DOHH2 (cell line): Measurements from ENCODE around the gene MT4.

Source experiments
- H3F3A ChIP-seq: fragments of 200-600 bp; sonication (generic), shearing (Covaris generic); 2 replicates; pipeline ENCODE4 v1.6.0; 2016; ENCODE audit warnings: antibody characterized with exemption, mild to moderate bottlenecking; ENCODE audit not compliant: control insufficient read depth, insufficient read depth
- H3K27ac ChIP-seq: fragments of 200-600 bp; sonication (generic); 2 replicates; pipeline ENCODE4 v1.5.1; 2014; ENCODE audit warnings: low read depth, mild to moderate bottlenecking, low read length, moderate library complexity
- H3K27me3 ChIP-seq: fragments of 200-600 bp; sonication (generic); 2 replicates; pipeline ENCODE4 v1.6.1; 2014; ENCODE audit warnings: mild to moderate bottlenecking, low read length, mixed read lengths; ENCODE audit not compliant: control insufficient read depth
- H3K36me3 ChIP-seq: fragments of 200-600 bp; sonication (generic); 2 replicates; pipeline ENCODE4 v1.6.1; 2014; ENCODE audit warnings: mild to moderate bottlenecking, low read length, moderate library complexity, mixed read lengths; ENCODE audit not compliant: control insufficient read depth
- H3K4me1 ChIP-seq: fragments of 200-600 bp; sonication (generic); 2 replicates; pipeline ENCODE4 v1.6.1; 2014; ENCODE audit warnings: mild to moderate bottlenecking, low read length, mixed read lengths; ENCODE audit not compliant: control insufficient read depth
- H3K4me2 ChIP-seq: fragments of 200-600 bp; sonication (generic); 2 replicates; pipeline ENCODE4 v1.6.0; 2014; ENCODE audit warnings: mild to moderate bottlenecking, low read length, moderate library complexity
- H3K4me3 ChIP-seq: fragments of 200-600 bp; sonication (generic); 2 replicates; pipeline ENCODE4 v1.5.1; 2014; ENCODE audit warnings: mild to moderate bottlenecking, low read length, mixed read lengths
- H3K79me2 ChIP-seq: fragments of 200-600 bp; sonication (generic); 2 replicates; pipeline ENCODE4 v1.6.1; 2014; ENCODE audit warnings: mild to moderate bottlenecking, low read length, mixed read lengths; ENCODE audit not compliant: control insufficient read depth
- H3K9me2 ChIP-seq: fragments of 200-600 bp; sonication (generic); replicated peaks from 2 replicates; pipeline ENCODE4 v1.6.1; 2014; ENCODE audit warnings: mild to moderate bottlenecking, low read length, mixed read lengths; ENCODE audit not compliant: control insufficient read depth
- H3K9me3 ChIP-seq: fragments of 200-600 bp; sonication (generic); 2 replicates; pipeline ENCODE4 v1.6.1; 2014; ENCODE audit warnings: antibody characterized with exemption, low read length, mixed read lengths; ENCODE audit not compliant: control insufficient read depth, insufficient read depth
- H4K20me1 ChIP-seq: fragments of 200-600 bp; sonication (generic); 2 replicates; pipeline ENCODE4 v1.6.0; 2014; ENCODE audit warnings: low read depth, mild to moderate bottlenecking, antibody characterized with exemption, low read length, moderate library complexity; ENCODE audit not compliant: control insufficient read depth, insufficient read depth
- EZH2phosphoT487 ChIP-seq: fragments of 200-600 bp; sonication (generic); IDR thresholded peaks from 2 replicates; pipeline ENCODE4 v1.6.1; 2017; ENCODE audit warnings: borderline replicate concordance, mild to moderate bottlenecking, antibody characterized with exemption, low read length, moderate library complexity, mixed read lengths
- TF ChIP-seq, protein P1 (sequence below): fragments of 200-600 bp; sonication (generic); IDR thresholded peaks from one replicate; pipeline ENCODE4 v1.5.1; 2014; ENCODE audit warnings: antibody characterized with exemption, mild to moderate bottlenecking, low read depth, low read length; ENCODE audit not compliant: poor library complexity, severe bottlenecking

The MT4 gene

GRCh38 chr16:56534847-56535383, 30.0 kb upstream of the MT4 start:
- H3F3A ChIP-seq = no peaks in the 10 kb centered on the region
- H3K27me3 ChIP-seq = peaks cover 11% of the 10 kb centered on the region
- no peaks in the 10 kb centered on the region for H4K20me1 ChIP-seq
- H3K4me3 ChIP-seq = no peak overlapping the region
- H3K4me1 ChIP-seq = no peaks in the 10 kb centered on the region
- H3K4me2 ChIP-seq = no peak overlapping the region
- TF ChIP-seq, protein P1, sequence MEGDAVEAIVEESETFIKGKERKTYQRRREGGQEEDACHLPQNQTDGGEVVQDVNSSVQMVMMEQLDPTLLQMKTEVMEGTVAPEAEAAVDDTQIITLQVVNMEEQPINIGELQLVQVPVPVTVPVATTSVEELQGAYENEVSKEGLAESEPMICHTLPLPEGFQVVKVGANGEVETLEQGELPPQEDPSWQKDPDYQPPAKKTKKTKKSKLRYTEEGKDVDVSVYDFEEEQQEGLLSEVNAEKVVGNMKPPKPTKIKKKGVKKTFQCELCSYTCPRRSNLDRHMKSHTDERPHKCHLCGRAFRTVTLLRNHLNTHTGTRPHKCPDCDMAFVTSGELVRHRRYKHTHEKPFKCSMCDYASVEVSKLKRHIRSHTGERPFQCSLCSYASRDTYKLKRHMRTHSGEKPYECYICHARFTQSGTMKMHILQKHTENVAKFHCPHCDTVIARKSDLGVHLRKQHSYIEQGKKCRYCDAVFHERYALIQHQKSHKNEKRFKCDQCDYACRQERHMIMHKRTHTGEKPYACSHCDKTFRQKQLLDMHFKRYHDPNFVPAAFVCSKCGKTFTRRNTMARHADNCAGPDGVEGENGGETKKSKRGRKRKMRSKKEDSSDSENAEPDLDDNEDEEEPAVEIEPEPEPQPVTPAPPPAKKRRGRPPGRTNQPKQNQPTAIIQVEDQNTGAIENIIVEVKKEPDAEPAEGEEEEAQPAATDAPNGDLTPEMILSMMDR = no peak
- no peak for TF ChIP-seq EZH2phosphoT487
- no peaks in the 10 kb centered on the region for H3K9me2 ChIP-seq
- no peaks in the 10 kb centered on the region for H3K9me3 ChIP-seq
- no peak overlapping the region for H3K27ac ChIP-seq
- no peaks in the 10 kb centered on the region for H3K79me2 ChIP-seq
- H3K36me3 ChIP-seq = no peaks in the 10 kb centered on the region

DNA sequence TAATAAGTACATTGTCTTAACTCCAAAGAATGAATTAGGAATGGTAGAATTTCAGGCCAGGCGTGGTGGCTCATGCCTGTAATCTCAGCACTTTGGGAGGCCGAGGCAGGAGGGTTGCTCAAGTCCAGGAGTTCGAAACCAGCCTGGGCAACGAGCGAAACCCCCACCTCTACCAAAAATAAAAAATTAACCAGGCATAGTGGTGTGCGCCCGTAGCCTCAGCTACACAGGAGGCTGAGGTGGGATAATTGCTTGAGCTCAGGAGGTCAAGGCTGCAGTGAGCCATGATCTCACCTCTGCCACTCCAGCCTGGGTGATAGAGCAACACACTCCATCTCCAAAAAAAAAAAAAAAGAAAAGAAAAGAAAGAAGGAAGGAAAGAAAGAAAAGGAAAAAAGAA, 26.5 kb upstream of the MT4 start:
- peaks cover 11% of the 10 kb centered on the region for H3K27me3 ChIP-seq
- no peaks in the 10 kb centered on the region for H3K9me2 ChIP-seq
- no peaks in the 10 kb centered on the region for H3K36me3 ChIP-seq
- no peaks in the 10 kb centered on the region for H3K9me3 ChIP-seq
- no peaks in the 10 kb centered on the region for H3K79me2 ChIP-seq
- no peaks in the 10 kb centered on the region for H3K4me1 ChIP-seq
- no peaks in the 10 kb centered on the region for H3F3A ChIP-seq
- no peak for TF ChIP-seq EZH2phosphoT487
- TF ChIP-seq, protein P1 = no peak
- H3K27ac ChIP-seq = no peak overlapping the region
- H3K4me2 ChIP-seq = no peak overlapping the region
- H3K4me3 ChIP-seq = no peak overlapping the region
- H4K20me1 ChIP-seq = no peaks in the 10 kb centered on the region

DNA sequence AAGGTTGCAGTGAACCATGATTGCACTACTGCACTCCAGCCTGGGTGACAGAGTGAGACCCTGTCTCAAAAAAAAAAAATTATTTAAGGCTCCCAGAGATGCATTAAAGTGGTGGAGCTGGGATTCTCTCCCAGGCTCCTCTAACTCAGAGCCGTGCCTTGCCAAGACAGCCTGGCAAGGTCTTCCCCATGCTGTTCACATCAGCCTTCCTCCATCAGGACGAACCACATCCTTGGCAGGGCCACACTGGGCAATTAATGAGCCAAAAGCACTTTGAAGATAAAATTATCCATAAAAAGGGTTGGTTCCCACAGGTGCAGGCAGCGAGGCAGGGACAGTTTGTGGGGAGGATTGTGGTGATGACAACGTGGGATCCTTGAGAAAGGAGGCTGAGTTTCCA, 25.2 kb upstream of the MT4 start:
- Histone ChIP-seq H3K79me2 (no peaks in the 10 kb centered on the region), H3K4me3 (no peak overlapping the region), H3K4me1 (no peaks in the 10 kb centered on the region), H4K20me1 (no peaks in the 10 kb centered on the region), H3K9me3 (no peaks in the 10 kb centered on the region), H3K9me2 (no peaks in the 10 kb centered on the region), H3K4me2 (no peak overlapping the region), H3F3A (no peaks in the 10 kb centered on the region), H3K36me3 (no peaks in the 10 kb centered on the region), H3K27ac (no peak overlapping the region), H3K27me3 (peaks cover 11% of the 10 kb centered on the region; the same call in 1 of the 2 replicates)
- TF ChIP-seq, protein P1 = no peak
- TF ChIP-seq EZH2phosphoT487 = no peak

- Histone ChIP-seq H3K4me3 (no peak overlapping the region), H4K20me1 (no peaks in the 10 kb centered on the region), H3K4me1 (no peaks in the 10 kb centered on the region), H3K36me3 (no peaks in the 10 kb centered on the region), H3K27me3 (peaks cover 7% of the 10 kb centered on the region; the same call in 1 of the 2 replicates), H3K27ac (no peak overlapping the region), H3K4me2 (no peak overlapping the region), H3K79me2 (no peaks in the 10 kb centered on the region), H3K9me3 (no peaks in the 10 kb centered on the region), H3F3A (no peaks in the 10 kb centered on the region), H3K9me2 (no peaks in the 10 kb centered on the region)
- TF ChIP-seq, protein P1 = no peak
- TF ChIP-seq EZH2phosphoT487 = no peak
These were observed 22.8 kb upstream of the MT4 start for GRCh38 chr16:56542039-56542438.
